Fibroblast of lung (primary cell): ENCODE data around the gene ACTRT2.

Experiments
- EZH2 ChIP-seq: IDR thresholded peaks from 2 replicates; pipeline ENCODE4 v1.5.1; 2012; ENCODE audit warnings: low read length, control low read depth, mild to moderate bottlenecking; ENCODE audit errors: missing control alignments
- TF ChIP-seq, protein P1 (sequence below), 2 donors: IDR thresholded peaks in 1 of 2; conservative IDR thresholded peaks in 1 of 2; 1 replicate in 1 of 2; 2 replicates in 1 of 2; pipeline ENCODE4 v1.5.1; 2011 to 2012; ENCODE audit warnings: low read length in 2 of 2, control low read depth in 1 of 2, inconsistent platforms in 1 of 2, low read depth in 1 of 2, mild to moderate bottlenecking in 1 of 2

DNA sequence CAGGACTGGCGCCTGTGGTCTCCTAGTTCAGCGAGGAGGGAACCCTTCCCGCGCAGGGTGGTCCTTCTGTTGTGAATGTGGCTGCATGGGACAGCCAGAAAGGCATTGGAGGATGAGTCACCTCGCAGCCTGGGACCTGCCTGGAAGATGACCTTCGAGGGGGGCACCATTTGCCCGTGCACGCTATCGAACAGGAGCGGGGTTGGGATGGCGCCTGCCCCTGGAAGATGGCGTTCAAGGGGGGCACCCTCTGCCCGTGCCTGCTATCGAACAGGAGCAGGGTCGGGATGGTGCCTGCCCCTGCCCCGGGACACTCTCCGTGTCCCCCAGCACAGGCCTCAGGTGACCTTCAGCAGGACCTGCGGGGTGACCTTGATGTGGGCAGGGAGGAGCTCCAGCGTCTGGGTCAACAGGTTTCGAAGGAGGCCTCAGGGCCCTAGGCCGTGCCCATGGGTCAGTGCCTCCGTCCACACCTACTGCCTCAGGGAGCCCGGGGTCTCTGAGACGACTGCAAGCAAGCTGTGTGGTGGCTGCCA lies 1.7 kb upstream of the ACTRT2 start:
- TF ChIP-seq, protein P1, sequence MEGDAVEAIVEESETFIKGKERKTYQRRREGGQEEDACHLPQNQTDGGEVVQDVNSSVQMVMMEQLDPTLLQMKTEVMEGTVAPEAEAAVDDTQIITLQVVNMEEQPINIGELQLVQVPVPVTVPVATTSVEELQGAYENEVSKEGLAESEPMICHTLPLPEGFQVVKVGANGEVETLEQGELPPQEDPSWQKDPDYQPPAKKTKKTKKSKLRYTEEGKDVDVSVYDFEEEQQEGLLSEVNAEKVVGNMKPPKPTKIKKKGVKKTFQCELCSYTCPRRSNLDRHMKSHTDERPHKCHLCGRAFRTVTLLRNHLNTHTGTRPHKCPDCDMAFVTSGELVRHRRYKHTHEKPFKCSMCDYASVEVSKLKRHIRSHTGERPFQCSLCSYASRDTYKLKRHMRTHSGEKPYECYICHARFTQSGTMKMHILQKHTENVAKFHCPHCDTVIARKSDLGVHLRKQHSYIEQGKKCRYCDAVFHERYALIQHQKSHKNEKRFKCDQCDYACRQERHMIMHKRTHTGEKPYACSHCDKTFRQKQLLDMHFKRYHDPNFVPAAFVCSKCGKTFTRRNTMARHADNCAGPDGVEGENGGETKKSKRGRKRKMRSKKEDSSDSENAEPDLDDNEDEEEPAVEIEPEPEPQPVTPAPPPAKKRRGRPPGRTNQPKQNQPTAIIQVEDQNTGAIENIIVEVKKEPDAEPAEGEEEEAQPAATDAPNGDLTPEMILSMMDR (conservative IDR thresholded peaks at IDR 0.05 in 1 of 2, IDR thresholded peaks at IDR 0.05 in 1 of 2; ENCODE audit: low read depth in 1 of 2, low read length in 2 of 2): no peak
- no peak for TF ChIP-seq EZH2
